ENCODE results near the gene PITPNB. TPM values are rescaled to one million over a fixed set of nuclear protein-coding genes. Genes with fewer than 3 reads are reported as not detected.

PITPNB gene
- total and polyA plus RNA-seq, 2 of the 13 experiments (the other 11 are each of a cell fraction or from before 2014, with no cell fraction given), result 17.0 to 30.1 TPM

DNA sequence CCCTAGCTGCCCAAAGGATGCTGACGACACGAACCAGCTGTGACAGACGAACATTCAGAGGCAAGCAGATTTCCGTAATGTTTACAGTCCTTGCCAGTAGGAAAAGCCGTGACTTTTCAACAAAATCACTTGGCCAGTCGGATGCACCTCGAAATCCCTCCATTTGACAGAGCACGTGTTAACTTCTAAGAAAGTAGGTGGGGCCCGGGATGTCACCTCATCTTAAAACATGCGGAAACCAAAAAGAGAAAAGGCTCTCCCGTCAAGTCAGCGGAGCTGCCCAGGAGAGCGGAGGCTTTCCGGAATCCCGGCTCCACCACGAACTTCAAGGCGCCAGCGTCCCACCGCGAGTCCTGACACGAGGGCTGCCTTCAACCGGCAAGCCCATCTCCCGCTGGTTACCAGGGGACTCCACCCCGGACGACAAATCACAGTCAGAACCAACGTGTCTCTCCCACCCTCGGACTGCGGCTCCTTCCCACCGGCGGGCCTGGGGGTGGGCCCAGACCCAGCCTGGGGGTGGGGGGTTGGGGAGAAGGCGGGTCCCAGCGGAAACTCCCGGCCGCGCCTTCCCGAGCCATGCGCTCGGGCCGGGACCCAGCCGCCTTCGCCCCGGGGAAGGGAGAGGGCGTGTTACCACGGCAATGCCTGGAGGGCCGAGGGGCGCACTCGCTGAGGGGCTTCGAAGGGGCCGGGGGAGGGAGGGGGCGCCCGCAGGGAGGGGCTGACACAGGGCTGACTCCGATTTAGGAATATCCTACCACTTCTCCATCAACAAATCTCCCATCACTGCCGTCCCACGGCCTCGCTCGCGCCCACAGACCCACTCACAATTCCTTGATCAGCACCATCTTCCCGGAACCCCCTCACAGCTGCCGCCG lies 475 bp downstream of the PITPNB start (continued):
- TF ChIP-seq, protein P1, sequence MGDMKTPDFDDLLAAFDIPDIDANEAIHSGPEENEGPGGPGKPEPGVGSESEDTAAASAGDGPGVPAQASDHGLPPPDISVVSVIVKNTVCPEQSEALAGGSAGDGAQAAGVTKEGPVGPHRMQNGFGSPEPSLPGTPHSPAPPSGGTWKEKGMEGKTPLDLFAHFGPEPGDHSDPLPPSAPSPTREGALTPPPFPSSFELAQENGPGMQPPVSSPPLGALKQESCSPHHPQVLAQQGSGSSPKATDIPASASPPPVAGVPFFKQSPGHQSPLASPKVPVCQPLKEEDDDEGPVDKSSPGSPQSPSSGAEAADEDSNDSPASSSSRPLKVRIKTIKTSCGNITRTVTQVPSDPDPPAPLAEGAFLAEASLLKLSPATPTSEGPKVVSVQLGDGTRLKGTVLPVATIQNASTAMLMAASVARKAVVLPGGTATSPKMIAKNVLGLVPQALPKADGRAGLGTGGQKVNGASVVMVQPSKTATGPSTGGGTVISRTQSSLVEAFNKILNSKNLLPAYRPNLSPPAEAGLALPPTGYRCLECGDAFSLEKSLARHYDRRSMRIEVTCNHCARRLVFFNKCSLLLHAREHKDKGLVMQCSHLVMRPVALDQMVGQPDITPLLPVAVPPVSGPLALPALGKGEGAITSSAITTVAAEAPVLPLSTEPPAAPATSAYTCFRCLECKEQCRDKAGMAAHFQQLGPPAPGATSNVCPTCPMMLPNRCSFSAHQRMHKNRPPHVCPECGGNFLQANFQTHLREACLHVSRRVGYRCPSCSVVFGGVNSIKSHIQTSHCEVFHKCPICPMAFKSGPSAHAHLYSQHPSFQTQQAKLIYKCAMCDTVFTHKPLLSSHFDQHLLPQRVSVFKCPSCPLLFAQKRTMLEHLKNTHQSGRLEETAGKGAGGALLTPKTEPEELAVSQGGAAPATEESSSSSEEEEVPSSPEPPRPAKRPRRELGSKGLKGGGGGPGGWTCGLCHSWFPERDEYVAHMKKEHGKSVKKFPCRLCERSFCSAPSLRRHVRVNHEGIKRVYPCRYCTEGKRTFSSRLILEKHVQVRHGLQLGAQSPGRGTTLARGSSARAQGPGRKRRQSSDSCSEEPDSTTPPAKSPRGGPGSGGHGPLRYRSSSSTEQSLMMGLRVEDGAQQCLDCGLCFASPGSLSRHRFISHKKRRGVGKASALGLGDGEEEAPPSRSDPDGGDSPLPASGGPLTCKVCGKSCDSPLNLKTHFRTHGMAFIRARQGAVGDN (CRISPR knock-in tag; IDR thresholded peaks at IDR 0.05), result no peak
- TF ChIP-seq, protein P2, sequence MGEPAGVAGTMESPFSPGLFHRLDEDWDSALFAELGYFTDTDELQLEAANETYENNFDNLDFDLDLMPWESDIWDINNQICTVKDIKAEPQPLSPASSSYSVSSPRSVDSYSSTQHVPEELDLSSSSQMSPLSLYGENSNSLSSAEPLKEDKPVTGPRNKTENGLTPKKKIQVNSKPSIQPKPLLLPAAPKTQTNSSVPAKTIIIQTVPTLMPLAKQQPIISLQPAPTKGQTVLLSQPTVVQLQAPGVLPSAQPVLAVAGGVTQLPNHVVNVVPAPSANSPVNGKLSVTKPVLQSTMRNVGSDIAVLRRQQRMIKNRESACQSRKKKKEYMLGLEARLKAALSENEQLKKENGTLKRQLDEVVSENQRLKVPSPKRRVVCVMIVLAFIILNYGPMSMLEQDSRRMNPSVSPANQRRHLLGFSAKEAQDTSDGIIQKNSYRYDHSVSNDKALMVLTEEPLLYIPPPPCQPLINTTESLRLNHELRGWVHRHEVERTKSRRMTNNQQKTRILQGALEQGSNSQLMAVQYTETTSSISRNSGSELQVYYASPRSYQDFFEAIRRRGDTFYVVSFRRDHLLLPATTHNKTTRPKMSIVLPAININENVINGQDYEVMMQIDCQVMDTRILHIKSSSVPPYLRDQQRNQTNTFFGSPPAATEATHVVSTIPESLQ (CRISPR knock-in tag; conservative IDR thresholded peaks at IDR 0.05), result no peak
- no peak for TF ChIP-seq ZNF75D (CRISPR knock-in tag; IDR thresholded peaks at IDR 0.05; ENCODE audit: borderline replicate concordance)
- no peak for TF ChIP-seq EP300 (IDR thresholded peaks at IDR 0.05; ENCODE audit: low read depth in 2 of 2, low read length in 2 of 2)
- no peak for TF ChIP-seq EP300 (CRISPR knock-in tag; IDR thresholded peaks at IDR 0.05; ENCODE audit: borderline replicate concordance)
- TF ChIP-seq KDM5A (IDR thresholded peaks at IDR 0.05; ENCODE audit: borderline replicate concordance, low read length), result 0 out of 2 replicates have a peak, but pooled peaks have one; percentile 23
- TF ChIP-seq TBP (CRISPR knock-in tag; IDR thresholded peaks at IDR 0.05), result no peak
- TF ChIP-seq, protein P3, sequence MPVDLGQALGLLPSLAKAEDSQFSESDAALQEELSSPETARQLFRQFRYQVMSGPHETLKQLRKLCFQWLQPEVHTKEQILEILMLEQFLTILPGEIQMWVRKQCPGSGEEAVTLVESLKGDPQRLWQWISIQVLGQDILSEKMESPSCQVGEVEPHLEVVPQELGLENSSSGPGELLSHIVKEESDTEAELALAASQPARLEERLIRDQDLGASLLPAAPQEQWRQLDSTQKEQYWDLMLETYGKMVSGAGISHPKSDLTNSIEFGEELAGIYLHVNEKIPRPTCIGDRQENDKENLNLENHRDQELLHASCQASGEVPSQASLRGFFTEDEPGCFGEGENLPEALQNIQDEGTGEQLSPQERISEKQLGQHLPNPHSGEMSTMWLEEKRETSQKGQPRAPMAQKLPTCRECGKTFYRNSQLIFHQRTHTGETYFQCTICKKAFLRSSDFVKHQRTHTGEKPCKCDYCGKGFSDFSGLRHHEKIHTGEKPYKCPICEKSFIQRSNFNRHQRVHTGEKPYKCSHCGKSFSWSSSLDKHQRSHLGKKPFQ (CRISPR knock-in tag; IDR thresholded peaks at IDR 0.05; ENCODE audit: insufficient replicate concordance), result no peak
- no peak for TF ChIP-seq MAZ (IDR thresholded peaks at IDR 0.05; ENCODE audit: borderline replicate concordance, low read depth, low read length)
- no peak for TF ChIP-seq MAZ (CRISPR knock-in tag; IDR thresholded peaks at IDR 0.05; ENCODE audit: low read depth)
- TF ChIP-seq KDM2A (CRISPR knock-in tag; IDR thresholded peaks at IDR 0.05; ENCODE audit: borderline replicate concordance, low read depth), result peak; percentile 36; the same call in 1 of the 2 replicates
- TF ChIP-seq, protein P4, sequence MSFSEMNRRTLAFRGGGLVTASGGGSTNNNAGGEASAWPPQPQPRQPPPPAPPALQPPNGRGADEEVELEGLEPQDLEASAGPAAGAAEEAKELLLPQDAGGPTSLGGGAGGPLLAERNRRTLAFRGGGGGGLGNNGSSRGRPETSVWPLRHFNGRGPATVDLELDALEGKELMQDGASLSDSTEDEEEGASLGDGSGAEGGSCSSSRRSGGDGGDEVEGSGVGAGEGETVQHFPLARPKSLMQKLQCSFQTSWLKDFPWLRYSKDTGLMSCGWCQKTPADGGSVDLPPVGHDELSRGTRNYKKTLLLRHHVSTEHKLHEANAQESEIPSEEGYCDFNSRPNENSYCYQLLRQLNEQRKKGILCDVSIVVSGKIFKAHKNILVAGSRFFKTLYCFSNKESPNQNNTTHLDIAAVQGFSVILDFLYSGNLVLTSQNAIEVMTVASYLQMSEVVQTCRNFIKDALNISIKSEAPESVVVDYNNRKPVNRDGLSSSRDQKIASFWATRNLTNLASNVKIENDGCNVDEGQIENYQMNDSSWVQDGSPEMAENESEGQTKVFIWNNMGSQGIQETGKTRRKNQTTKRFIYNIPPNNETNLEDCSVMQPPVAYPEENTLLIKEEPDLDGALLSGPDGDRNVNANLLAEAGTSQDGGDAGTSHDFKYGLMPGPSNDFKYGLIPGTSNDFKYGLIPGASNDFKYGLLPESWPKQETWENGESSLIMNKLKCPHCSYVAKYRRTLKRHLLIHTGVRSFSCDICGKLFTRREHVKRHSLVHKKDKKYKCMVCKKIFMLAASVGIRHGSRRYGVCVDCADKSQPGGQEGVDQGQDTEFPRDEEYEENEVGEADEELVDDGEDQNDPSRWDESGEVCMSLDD (CRISPR knock-in tag; IDR thresholded peaks at IDR 0.05; ENCODE audit: borderline replicate concordance), result no peak
- no peak for TF ChIP-seq JDP2 (CRISPR knock-in tag; IDR thresholded peaks at IDR 0.05; ENCODE audit: borderline replicate concordance)
- no peak for TF ChIP-seq SIX4 (CRISPR knock-in tag; IDR thresholded peaks at IDR 0.05)
- TF ChIP-seq KAT8 (CRISPR knock-in tag; IDR thresholded peaks at IDR 0.05), result no peak
- TF ChIP-seq ISL2 (CRISPR knock-in tag; IDR thresholded peaks at IDR 0.05), result 0 out of 2 replicates have a peak, but pooled peaks have one; percentile 35
- no peak for TF ChIP-seq PCBP2 (optimal IDR thresholded peaks at IDR 0.05; ENCODE audit: low read depth, low read length, poor library complexity, severe bottlenecking)
- no peak for TF ChIP-seq SMC3 (IDR thresholded peaks at IDR 0.05; ENCODE audit: low read length)
